SK-N-SH (cell line): Measurements from ENCODE around the gene PBOV1. TPM values are rescaled to one million over a fixed set of nuclear protein-coding genes. Genes with fewer than 3 reads are reported as not detected.

Experiments used
- CTCF ChIA-PET: fragments of 300-600, 350-600 bp; formaldehyde crosslinking; extraction: SDS; loops from one replicate; lab custom pipeline; 2021; lab: Yijun Ruan, JAX
- POLR2A ChIA-PET: fragments of 350-600 bp; sonication (Branson Sonifier 250); formaldehyde crosslinking; extraction: SDS; loops from one replicate; lab custom pipeline; 2020; ENCODE audit warnings: antibody characterized with exemption, inconsistent platforms; lab: Yijun Ruan, JAX
- DNase-seq: peaks from one replicate; pipeline ENCODE4 v3.0.0; 2012
- H2AFZ ChIP-seq: fragments of 200-600 bp; sonication (generic); 2 replicates; pipeline ENCODE4 v1.8.1; 2016; ENCODE audit warnings: antibody characterized with exemption, mild to moderate bottlenecking, low read depth
- H3F3A ChIP-seq: fragments of 200-600 bp; sonication (generic); replicated peaks from 2 replicates; pipeline ENCODE3; 2016; ENCODE audit warnings: antibody characterized with exemption, mild to moderate bottlenecking; ENCODE audit not compliant: insufficient read depth
- H3K27ac ChIP-seq, 2 experiments: fragments of 200-500 bp in 1 of 2; fragments of 200-600 bp in 1 of 2; sonication (Bioruptor generic) in 1 of 2; sonication (generic), shearing (Covaris generic) in 1 of 2; 2 replicates each; pipeline versions ENCODE4 v1.5.1 to v1.6.1; 2014 to 2016; ENCODE audit warnings: low read depth in 2 of 2, inconsistent platforms in 1 of 2, low read length in 1 of 2, mild to moderate bottlenecking in 1 of 2, mixed read lengths in 1 of 2
- H3K27me3 ChIP-seq: fragments of 200-600 bp; sonication (generic), shearing (Covaris generic); 2 replicates; pipeline ENCODE4 v1.6.1; 2016; ENCODE audit warnings: mixed run types; ENCODE audit not compliant: insufficient read depth
- H3K36me3 ChIP-seq, 2 experiments: fragments of 200-500 bp in 1 of 2; fragments of 200-600 bp in 1 of 2; sonication (Bioruptor generic) in 1 of 2; sonication (generic) in 1 of 2; replicated peaks in 1 of 2; 2 replicates each; pipeline versions ENCODE3 to v1.5.1; 2014 to 2016; ENCODE audit warnings: low read length in 1 of 2, mild to moderate bottlenecking in 1 of 2; ENCODE audit not compliant: insufficient read depth in 2 of 2, control insufficient read depth in 1 of 2
- H3K4me1 ChIP-seq, 2 experiments: fragments of 200-500 bp in 1 of 2; fragments of 200-600 bp in 1 of 2; sonication (Bioruptor generic) in 1 of 2; sonication (generic), shearing (Covaris generic) in 1 of 2; 2 replicates each; pipeline versions ENCODE4 v1.5.1 to v1.6.1; 2014 to 2016; ENCODE audit warnings: low read depth in 1 of 2, low read length in 1 of 2, mixed run types in 1 of 2; ENCODE audit not compliant: insufficient read depth in 2 of 2, control insufficient read depth in 1 of 2
- H3K4me2 ChIP-seq: fragments of 200-600 bp; sonication (generic), shearing (Covaris generic); 2 replicates; pipeline ENCODE4 v1.6.1; 2017; ENCODE audit warnings: mixed run types
- H3K4me3 ChIP-seq, 2 experiments: fragments of 200-500 bp in 1 of 2; fragments of 200-600 bp in 1 of 2; sonication (Bioruptor generic) in 1 of 2; sonication (generic), shearing (Covaris generic) in 1 of 2; 2 replicates each; pipeline versions ENCODE4 v1.5.1 to v1.8.1; 2014 to 2016; ENCODE audit warnings: low read depth in 2 of 2, inconsistent platforms in 1 of 2, low read length in 1 of 2, mild to moderate bottlenecking in 1 of 2, mixed read lengths in 1 of 2, moderate library complexity in 1 of 2
- H3K79me2 ChIP-seq: fragments of 200-600 bp; sonication (generic); 2 replicates; pipeline ENCODE4 v1.8.1; 2017; ENCODE audit warnings: mild to moderate bottlenecking; ENCODE audit not compliant: insufficient read depth
- H3K9ac ChIP-seq: fragments of 200-600 bp; sonication (generic); 2 replicates; pipeline ENCODE4 v1.6.1; 2017; ENCODE audit warnings: mixed run types
- H3K9me2 ChIP-seq: fragments of 200-600 bp; sonication (generic); 2 replicates; pipeline ENCODE4 v1.6.1; 2017; ENCODE audit warnings: mixed run types
- H3K9me3 ChIP-seq: fragments of 200-600 bp; sonication (generic); 2 replicates; pipeline ENCODE4 v1.6.1; 2017; ENCODE audit warnings: mixed run types, mild to moderate bottlenecking, moderate library complexity
- H4K20me1 ChIP-seq: fragments of 200-600 bp; sonication (generic); 2 replicates; pipeline ENCODE4 v1.6.1; 2017; ENCODE audit warnings: mild to moderate bottlenecking, mixed run types; ENCODE audit not compliant: insufficient read depth
- CHD2 ChIP-seq: fragments of 150-350 bp; IDR thresholded peaks from 2 replicates; pipeline ENCODE4 v1.6.1; 2018; ENCODE audit warnings: low read length; ENCODE audit not compliant: partially characterized antibody
- EZH2phosphoT487 ChIP-seq: fragments of 200-600 bp; sonication (generic); IDR thresholded peaks from 2 replicates; pipeline ENCODE4 v1.6.1; 2017; ENCODE audit warnings: low read depth, mixed run types, mild to moderate bottlenecking, antibody characterized with exemption, moderate library complexity, borderline replicate concordance
- FOXM1 ChIP-seq: IDR thresholded peaks from 2 replicates; pipeline ENCODE4 v1.4.0; 2012; ENCODE audit warnings: low read depth, mild to moderate bottlenecking
- MEF2A ChIP-seq: IDR thresholded peaks from 2 replicates; pipeline ENCODE4 v1.4.0; 2012; ENCODE audit warnings: low read depth, borderline replicate concordance
- NFIC ChIP-seq: IDR thresholded peaks from 2 replicates; pipeline ENCODE4 v1.4.0; 2012; ENCODE audit warnings: borderline replicate concordance
- NRF1 ChIP-seq: IDR thresholded peaks from 2 replicates; pipeline ENCODE4 v1.6.1; 2012; ENCODE audit warnings: low read depth, mild to moderate bottlenecking, low read length
- POLR2AphosphoS5 ChIP-seq: IDR thresholded peaks from 2 replicates; pipeline ENCODE4 v1.6.1; 2012; ENCODE audit warnings: low read depth, low read length
- RAD21 ChIP-seq: IDR thresholded peaks from 2 replicates; pipeline ENCODE4 v1.6.1; 2012; ENCODE audit warnings: mild to moderate bottlenecking, low read length
- RFX5 ChIP-seq: IDR thresholded peaks from 2 replicates; pipeline ENCODE4 v1.6.1; 2012; ENCODE audit warnings: mild to moderate bottlenecking, improper control_type of control experiment, low read length
- RXRA ChIP-seq: IDR thresholded peaks from 2 replicates; pipeline ENCODE4 v1.4.0; 2012; ENCODE audit warnings: low read depth, mild to moderate bottlenecking, borderline replicate concordance
- SIN3A ChIP-seq: IDR thresholded peaks from 2 replicates; pipeline ENCODE4 v1.6.1; 2012; ENCODE audit warnings: low read depth, mild to moderate bottlenecking, low read length, moderate library complexity, borderline replicate concordance
- YY1 ChIP-seq: IDR thresholded peaks from 2 replicates; pipeline ENCODE4 v1.4.0; 2012; ENCODE audit warnings: low read depth, mild to moderate bottlenecking
- WGBS: methylation state at CpG from one replicate; pipeline ENCODE4 v1.1.6; 2017; ENCODE audit warnings: low lambda C conversion rate; 5-methylcytosine and 5-hydroxymethylcytosine counted together
- polyA plus RNA-seq, 3 experiments: library from polyadenylated mRNA; depleted of rRNA; stranded (reverse); fragments of >200 nt; gene quantifications; 2 replicates each; pipeline ENCODE4 v1.2.3, GENCODE V29; 2012
- TF ChIP-seq, protein P1 (sequence below): fragments of 150-350 bp; IDR thresholded peaks from 2 replicates; pipeline ENCODE4 v1.6.1; 2017; ENCODE audit warnings: antibody characterized with exemption, low read length, low read depth, borderline replicate concordance
- TF ChIP-seq, protein P2 (sequence below): IDR thresholded peaks from 2 replicates; pipeline ENCODE4 v1.6.1; 2012; ENCODE audit warnings: mild to moderate bottlenecking, low read depth, low read length, moderate library complexity
- TF ChIP-seq, protein P3 (sequence below): IDR thresholded peaks from 2 replicates; pipeline ENCODE4 v1.4.0; 2012; ENCODE audit warnings: low read depth, borderline replicate concordance

Gene PBOV1
- polyA plus RNA-seq, 1 of the 3 experiments (the other 2 are of a cell fraction), result not detected

DNA sequence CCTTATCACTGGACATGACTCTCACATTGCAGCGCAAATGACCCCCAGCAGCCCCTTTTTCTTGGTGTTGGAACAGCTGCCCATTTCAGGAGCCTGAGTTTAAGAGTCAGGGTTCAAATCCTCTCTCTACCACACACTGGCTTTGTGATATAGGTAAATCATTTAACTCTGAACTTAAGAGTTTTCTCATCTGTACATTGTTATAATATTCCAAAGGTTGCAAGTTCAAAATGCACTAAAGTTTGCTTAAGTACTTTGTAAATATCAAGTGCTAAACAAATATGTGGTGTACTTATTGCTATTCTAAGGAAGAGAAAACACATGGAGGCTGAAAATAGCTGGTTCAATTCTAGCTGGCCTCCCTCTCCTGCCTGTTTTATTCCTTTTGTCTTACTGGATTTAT is 39.3 kb upstream of the PBOV1 start (continued):
- TF ChIP-seq, protein P1, sequence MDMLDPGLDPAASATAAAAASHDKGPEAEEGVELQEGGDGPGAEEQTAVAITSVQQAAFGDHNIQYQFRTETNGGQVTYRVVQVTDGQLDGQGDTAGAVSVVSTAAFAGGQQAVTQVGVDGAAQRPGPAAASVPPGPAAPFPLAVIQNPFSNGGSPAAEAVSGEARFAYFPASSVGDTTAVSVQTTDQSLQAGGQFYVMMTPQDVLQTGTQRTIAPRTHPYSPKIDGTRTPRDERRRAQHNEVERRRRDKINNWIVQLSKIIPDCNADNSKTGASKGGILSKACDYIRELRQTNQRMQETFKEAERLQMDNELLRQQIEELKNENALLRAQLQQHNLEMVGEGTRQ, result no peak
- no peak for TF ChIP-seq RXRA

DNA sequence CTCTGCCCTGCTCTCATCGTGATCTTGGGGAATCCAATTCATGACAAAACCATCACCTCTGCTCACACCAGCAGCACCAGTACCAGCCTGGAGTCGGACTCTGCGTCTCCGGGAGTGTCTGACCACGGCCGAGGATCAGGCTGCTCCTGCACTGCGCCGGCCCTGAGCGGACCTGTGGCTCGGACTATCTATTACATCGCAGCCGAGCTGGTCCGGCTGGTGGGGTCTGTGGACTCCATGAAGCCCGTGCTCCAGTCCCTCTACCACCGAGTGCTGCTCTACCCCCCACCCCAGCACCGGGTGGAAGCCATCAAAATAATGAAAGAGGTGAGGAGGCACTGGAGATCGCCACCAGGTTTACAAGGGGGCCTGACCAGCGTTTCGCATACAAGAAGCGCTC is 37.2 kb upstream of the PBOV1 start:
- 16% methylated on average over 7 of the region's 20 CpGs for WGBS
- H3K9me2 ChIP-seq, result no peaks in the 10 kb centered on the region
- H3K36me3 ChIP-seq, result no peaks in the 10 kb centered on the region
- H3K9me3 ChIP-seq, result no peaks in the 10 kb centered on the region
- no peak overlapping the region for H3K4me3 ChIP-seq
- no peak overlapping the region for H3K9ac ChIP-seq
- H2AFZ ChIP-seq, result no peak overlapping the region
- TF ChIP-seq, protein P2, sequence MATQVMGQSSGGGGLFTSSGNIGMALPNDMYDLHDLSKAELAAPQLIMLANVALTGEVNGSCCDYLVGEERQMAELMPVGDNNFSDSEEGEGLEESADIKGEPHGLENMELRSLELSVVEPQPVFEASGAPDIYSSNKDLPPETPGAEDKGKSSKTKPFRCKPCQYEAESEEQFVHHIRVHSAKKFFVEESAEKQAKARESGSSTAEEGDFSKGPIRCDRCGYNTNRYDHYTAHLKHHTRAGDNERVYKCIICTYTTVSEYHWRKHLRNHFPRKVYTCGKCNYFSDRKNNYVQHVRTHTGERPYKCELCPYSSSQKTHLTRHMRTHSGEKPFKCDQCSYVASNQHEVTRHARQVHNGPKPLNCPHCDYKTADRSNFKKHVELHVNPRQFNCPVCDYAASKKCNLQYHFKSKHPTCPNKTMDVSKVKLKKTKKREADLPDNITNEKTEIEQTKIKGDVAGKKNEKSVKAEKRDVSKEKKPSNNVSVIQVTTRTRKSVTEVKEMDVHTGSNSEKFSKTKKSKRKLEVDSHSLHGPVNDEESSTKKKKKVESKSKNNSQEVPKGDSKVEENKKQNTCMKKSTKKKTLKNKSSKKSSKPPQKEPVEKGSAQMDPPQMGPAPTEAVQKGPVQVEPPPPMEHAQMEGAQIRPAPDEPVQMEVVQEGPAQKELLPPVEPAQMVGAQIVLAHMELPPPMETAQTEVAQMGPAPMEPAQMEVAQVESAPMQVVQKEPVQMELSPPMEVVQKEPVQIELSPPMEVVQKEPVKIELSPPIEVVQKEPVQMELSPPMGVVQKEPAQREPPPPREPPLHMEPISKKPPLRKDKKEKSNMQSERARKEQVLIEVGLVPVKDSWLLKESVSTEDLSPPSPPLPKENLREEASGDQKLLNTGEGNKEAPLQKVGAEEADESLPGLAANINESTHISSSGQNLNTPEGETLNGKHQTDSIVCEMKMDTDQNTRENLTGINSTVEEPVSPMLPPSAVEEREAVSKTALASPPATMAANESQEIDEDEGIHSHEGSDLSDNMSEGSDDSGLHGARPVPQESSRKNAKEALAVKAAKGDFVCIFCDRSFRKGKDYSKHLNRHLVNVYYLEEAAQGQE, result no peak
- no peak for TF ChIP-seq POLR2AphosphoS5
- TF ChIP-seq FOXM1, result no peak
- no peak for TF ChIP-seq CHD2
- TF ChIP-seq RFX5, result no peak
- TF ChIP-seq NRF1, result no peak
- TF ChIP-seq, protein P1, result no peak
- no peak for TF ChIP-seq RAD21
- TF ChIP-seq NFIC, result no peak
- no peak for TF ChIP-seq MEF2A
- TF ChIP-seq YY1, result no peak
- TF ChIP-seq, protein P3, sequence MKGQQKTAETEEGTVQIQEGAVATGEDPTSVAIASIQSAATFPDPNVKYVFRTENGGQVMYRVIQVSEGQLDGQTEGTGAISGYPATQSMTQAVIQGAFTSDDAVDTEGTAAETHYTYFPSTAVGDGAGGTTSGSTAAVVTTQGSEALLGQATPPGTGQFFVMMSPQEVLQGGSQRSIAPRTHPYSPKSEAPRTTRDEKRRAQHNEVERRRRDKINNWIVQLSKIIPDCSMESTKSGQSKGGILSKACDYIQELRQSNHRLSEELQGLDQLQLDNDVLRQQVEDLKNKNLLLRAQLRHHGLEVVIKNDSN, result no peak
- no peak for TF ChIP-seq EZH2phosphoT487
- no peak for TF ChIP-seq SIN3A
- no peaks in the 10 kb centered on the region for H3K27me3 ChIP-seq
- H4K20me1 ChIP-seq, result no peaks in the 10 kb centered on the region
- DNase-seq, result no peak
- CTCF ChIA-PET, result no interaction called here
- no peaks in the 10 kb centered on the region for H3F3A ChIP-seq
- no peak overlapping the region for H3K4me2 ChIP-seq
- H3K79me2 ChIP-seq, result no peaks in the 10 kb centered on the region
- POLR2A ChIA-PET, result no interaction called here
- H3K4me1 ChIP-seq, result no peaks in the 10 kb centered on the region
- no peak overlapping the region for H3K27ac ChIP-seq
